GM23338 (cell line): Measurements from ENCODE around the gene GP5. TPM values are rescaled to one million over a fixed set of nuclear protein-coding genes. Genes with fewer than 3 reads are reported as not detected.

Source experiments
- EZH2 ChIP-seq: fragments of 200-600 bp; sonication (generic); IDR thresholded peaks from one replicate; pipeline ENCODE4 v1.8.0; 2017; ENCODE audit warnings: antibody characterized with exemption, mild to moderate bottlenecking, low read depth; ENCODE audit not compliant: unreplicated experiment
- POLR2AphosphoS5 ChIP-seq: IDR thresholded peaks from 2 replicates; pipeline ENCODE4 v1.6.1; 2016; ENCODE audit warnings: antibody characterized with exemption, low read depth
- REST ChIP-seq: IDR thresholded peaks from one replicate; pipeline ENCODE4 v1.6.1; 2018; ENCODE audit warnings: antibody characterized with exemption; ENCODE audit not compliant: unreplicated experiment
- STAT1 ChIP-seq: IDR thresholded peaks from one replicate; pipeline ENCODE4 v1.6.1; 2016; ENCODE audit warnings: antibody characterized with exemption; ENCODE audit not compliant: unreplicated experiment
- ZNF462 ChIP-seq: fragments of 250-450 bp; sonication (Bioruptor Pico); IDR thresholded peaks from 2 replicates; pipeline ENCODE4 v1.5.0; 2020; ENCODE audit warnings: mild to moderate bottlenecking, moderate library complexity
- polyA plus RNA-seq: library from polyadenylated mRNA; unstranded; fragments of >200 nt; fragmentation: Nextera tagmentation; extraction: Ambion mirVana; gene quantifications from 2 replicates; pipeline ENCODE4 v1.2.1, GENCODE V29; 2016
- total RNA-seq: library from RNA; depleted of rRNA; stranded (reverse); fragments of >200 nt; shearing (Covaris generic); gene quantifications from 2 replicates; pipeline ENCODE4 v1.2.3, GENCODE V29; 2014

Gene GP5
- total and polyA plus RNA-seq, 2 experiments from 2014 or later = 0.07 to 0.15 TPM

- TF ChIP-seq ZNF462 (CRISPR knock-in tag) (no peak), STAT1 (no peak), EZH2 (no peak), REST (no peak), POLR2AphosphoS5 (no peak)
Measured at GRCh38 chr3:194395778-194396538, 3.1 kb downstream of the GP5 start (continued).
